ENCODE results near the gene DNAJC11.
"Not testable (repeated sequence)": the region's sequence is repeated elsewhere in the genome, so short reads cannot be mapped to it uniquely, and the experiment has no call there.

DNAJC11 gene

DNA sequence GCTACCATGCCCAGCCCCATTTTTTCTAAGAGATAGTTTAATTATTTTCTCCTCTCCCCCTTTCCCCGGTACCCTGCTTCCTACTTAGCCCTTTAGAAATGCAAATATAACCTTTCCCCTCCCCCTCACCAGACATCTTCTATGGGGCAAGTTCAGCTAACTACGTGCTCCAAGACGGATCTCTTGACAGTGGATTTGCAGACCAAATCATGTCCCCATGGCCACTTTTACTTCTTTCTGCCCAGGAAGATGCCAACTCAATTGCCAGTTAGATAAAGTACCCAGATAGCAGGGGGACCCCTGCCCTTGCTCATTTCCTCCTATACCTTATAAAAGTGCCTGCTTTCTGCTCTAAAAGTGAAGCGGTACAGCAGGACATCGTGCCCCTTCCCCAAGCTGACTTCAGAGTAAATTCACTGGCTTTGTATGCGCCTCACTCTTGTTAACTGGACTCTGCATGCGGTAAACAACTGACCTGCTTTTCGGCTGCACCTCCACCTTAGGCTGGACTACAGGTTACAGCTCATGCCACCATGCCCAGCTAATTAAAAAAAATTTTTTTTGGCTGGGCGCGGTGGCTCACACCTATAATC, 7.4 kb downstream of the DNAJC11 start:
- no peak for DNase-seq (ENCODE audit: low spot score)

DNA sequence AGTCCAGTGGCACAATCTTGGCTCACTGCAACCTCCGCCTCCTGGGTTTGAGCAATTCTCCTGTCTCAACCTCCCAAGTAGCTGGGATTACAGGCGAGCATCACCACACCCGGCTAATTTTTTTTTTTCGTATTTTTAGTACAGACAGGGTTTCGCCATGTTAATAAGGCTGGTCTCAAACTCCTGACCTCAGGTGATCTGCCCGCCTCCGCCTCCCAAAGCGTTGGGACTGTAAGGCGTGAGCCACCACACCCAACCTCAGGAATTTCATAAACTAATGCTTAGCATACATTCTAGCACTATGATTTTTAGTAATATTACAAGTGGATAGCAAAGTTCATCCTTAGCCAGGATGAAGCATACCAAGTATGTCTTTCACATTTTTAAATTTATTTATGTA, 8.7 kb downstream of the DNAJC11 start:
- DNase-seq (ENCODE audit: low spot score), result no peak

DNA sequence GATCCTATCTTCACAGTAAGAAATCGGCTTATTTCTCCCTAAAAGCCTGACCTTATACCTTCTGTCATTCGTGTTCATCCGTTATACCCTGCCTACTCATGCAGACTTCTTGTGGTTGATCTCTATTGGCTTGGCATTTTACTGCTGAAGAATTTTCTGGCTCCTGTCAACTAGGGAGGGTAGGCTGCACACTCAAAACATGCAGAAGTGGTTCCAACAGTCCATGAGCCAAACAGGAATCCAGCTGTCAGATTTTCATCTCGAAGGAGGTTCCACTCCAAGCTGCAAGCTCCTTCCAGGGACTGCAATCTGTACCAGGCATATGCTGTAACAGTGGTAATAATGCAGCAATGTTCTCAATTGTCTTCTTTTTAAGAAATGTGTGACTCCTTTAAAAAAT, 10.1 kb downstream of the DNAJC11 start:
- no peak for DNase-seq (ENCODE audit: low spot score)

DNA sequence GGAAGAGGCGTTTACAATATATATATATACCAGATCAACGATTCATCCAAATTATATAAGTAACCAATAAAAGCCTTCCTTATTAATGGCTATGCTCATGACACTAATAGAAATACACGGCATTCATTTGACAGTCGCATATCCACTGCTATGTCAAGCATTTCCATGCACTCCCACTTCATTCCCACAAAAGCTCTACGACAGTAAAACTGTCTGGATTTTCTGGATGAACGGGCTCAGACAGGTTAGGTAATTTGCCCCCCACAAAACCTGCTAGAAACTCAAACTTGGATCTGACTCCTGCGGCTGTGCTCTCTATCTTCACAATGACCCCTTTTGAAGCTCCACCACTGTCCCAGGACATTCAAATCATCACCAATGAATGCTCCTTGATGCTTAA, 11.4 kb downstream of the DNAJC11 start:
- no peak for DNase-seq (ENCODE audit: low spot score)

DNA sequence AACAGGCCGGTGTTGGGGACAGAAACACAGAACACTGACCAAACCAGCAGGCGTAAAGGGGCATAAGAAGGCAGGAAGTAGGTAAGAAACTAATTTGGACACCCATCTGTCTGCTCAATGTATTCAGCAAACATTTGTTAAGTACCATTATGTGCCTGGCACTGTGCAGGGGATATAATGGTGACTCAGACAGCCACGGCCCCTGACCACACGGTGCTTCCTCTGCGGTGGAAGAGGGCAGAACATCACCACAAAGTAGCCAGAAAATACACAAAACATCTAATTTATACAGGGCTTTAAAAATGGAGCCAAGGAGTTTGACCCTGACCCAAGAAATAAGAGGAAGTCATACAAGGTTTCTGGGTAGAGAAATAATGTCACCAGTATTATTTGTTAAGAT, 12.9 kb downstream of the DNAJC11 start:
- DNase-seq (ENCODE audit: low spot score), result no peak

DNA sequence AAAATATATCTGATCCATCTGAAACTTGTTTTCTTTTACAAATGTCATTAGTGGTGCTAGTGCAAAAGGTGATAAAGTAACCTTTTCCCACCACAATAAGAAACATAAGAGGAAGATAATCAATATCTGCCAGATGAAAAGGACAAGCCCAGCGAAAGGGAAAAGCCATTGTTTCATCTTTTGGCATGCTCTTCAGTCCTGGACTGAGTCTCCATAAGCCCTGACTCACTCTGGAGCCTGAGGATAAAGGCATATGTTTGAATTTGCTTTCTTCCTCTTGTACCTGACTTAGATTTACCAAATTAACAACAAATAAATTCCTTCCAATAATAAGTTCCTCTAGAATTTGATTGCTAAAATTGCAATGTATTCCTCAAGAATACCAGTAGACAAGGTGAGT, 13.6 kb downstream of the DNAJC11 start:
- DNase-seq (ENCODE audit: low spot score), result no peak

DNA sequence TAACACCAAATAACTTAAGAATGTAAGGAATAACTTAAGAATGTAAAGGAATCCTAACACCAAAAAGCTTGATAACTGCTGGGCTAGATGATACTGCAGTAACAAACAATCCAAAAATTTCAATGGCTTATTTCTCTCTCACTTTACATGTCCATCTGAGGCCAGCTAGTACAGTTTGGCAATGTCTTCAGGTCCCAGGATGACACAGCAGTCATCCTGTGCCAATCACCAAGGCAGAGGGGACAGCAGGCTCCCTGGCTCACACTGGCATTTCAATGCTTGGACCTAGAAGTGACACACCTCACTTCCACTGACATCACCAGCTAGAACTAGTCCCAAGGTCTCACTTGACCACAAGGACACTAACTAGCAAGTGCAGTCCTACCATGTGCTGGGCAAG, 15.3 kb downstream of the DNAJC11 start:
- no peak for DNase-seq (ENCODE audit: low spot score)

DNA sequence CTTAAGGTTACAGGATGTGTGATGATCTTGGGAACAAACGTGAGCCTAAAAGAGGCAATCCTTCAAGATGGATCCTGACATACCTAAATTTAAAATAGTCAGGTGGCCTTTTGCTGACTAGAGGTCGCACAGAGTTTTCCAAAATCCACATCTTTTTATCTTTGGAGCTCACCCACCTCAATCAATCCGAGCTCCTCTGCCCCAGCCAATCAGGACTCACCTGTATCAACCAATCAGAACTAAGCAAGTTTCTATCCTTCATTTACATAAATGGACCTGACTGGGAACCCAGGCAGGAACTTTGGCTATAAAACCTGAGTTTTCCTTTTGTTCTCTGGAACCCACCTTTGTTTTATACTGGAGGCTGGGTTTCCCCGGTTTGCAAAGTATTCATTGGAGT, 16.2 kb downstream of the DNAJC11 start:
- DNase-seq (ENCODE audit: low spot score), result no peak

DNA sequence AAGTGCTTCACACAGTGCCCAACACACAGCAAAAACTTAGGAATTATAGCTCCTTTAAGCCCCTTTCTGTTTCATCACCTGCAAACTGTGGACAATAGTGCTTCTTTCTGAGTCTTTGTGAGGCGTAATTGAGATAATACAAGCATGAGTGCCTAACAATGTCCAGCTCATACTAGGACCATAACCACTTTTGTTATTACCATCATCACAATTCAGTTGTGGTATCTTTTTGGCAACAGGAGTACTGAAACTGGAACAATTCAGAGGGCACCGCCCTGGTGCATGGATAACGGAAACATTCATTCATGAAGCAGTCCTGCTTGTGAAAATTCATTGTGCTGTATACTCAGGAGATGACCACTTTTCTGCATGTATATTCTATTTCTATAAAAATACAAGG, 18.2 kb downstream of the DNAJC11 start:
- no peak for DNase-seq (ENCODE audit: low spot score)

DNA sequence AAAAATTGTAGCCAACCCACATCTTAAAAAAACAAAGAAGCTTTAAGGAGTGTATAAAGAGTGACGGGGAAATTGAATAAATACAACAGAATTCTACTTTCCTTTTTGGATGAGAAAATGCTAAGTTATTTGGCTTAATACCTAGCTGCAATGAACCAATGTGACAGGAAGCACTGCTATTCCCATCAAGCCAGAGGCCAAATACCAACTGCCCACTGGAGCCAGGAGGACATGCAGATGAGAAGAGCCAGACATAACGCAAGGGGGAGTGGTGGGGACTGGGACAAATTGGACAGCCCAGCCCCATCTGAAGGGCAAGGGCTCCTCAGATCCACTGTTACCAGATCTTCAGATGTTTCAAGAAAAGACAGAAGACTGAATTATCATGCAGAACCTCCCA, 25.7 kb downstream of the DNAJC11 start:
- DNase-seq (ENCODE audit: low spot score), result no peak

DNA sequence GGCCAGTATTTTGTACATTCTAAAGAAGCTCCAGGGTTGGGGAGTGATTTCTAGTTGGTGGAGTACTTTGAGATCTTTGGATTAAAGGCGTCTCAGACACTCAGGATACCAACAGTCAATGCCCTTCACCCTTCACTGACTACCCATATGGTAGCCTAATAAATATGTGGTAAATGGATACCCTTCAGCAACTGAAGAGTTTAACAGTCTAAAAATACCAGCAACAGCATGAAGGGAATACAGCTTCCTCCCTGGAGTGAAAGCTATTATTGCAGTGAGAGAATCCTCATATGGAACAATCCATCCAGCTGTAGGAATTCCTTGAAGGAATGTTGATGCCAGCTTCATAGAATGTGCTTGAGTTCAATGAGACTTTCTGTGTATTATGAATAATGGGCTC, 26.8 kb downstream of the DNAJC11 start:
- DNase-seq (ENCODE audit: low spot score), result no peak

DNA sequence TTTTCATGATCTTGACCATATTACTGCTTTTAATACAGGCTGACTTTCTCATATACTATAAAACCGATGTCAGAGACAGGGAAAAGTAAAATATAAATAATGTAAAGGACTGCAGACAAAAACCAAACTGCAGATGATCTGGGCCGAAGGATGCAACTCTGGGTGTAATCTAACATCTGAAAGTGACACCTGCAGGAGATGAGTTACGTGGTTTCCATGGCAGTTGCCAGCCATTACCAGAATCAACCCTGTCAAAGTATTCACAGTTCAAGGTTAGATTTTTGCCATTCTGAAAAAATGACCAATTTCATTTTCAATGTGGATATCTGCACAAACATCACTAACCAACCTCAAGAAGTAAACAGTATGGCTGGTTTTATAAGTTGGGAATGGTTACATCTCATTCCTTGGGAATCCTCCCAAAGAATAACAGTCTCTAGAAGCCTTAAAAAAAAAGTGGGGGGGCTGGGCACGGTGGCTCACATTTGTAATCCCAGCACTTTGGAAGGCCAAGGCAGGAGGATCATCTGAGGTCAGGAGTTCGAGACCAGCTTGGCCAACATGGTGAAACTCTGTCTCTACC, 27.7 kb downstream of the DNAJC11 start:
- DNase-seq (ENCODE audit: low spot score), result no peak

DNA sequence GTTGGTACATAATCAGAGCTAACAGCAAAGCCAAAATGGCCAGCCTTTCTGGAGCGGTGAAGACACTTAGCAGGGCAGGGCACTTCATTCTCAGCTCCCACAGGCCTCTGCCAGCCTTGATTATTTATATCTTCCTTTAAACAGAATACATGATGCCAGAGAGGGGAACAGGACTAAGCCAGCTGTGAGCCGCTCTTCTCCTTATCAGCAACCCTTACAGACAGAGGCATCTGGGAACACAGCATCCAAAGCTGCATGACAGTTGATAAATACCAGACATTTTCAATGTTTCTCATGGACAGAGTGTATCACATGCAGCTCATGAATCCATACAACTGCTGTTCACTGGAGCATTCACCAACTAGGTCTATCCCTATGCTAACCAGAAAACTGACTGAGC, 29.1 kb downstream of the DNAJC11 start:
- no peak for DNase-seq (ENCODE audit: low spot score)

DNA sequence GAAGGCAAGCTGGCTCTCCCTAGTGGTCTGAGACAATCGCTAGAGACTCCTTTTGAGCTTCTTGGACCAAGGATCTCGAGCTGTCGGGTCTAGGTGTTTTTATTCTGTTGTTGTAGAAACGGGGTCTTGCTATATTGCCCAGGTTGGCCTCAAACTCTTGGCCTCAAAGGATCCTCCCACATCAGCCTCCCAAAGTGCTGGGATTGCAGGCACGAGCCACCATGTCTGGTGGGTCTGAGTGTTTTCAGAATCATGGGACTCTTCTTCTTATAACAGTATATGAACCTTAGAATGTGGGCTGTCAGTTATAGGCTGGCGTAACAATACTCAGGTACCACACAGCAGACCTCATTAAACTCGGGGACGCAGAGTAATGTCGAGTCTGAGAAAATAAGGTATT, 33.1 kb downstream of the DNAJC11 start:
- no peak for DNase-seq (ENCODE audit: low spot score)

DNA sequence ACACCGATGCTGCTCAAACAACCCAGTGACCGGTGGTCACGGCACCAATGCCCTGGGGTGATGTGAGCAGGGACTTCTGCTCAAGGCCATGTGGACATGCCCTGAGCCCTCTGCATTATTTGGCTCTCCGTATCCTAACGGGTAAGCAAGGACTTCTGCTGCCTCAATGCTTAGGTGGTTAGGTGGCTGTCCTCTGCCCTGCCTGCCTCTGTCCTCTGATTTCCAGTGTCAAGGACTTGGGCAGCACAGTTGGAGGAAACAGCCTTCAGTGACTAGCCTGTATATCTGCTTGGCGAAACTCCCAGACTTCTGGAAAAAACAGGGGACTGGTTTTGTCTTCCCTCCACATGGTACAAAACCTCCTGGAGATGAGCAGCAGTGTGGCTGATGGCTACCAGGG, 34.5 kb downstream of the DNAJC11 start:
- no peak for DNase-seq (ENCODE audit: low spot score)

DNA sequence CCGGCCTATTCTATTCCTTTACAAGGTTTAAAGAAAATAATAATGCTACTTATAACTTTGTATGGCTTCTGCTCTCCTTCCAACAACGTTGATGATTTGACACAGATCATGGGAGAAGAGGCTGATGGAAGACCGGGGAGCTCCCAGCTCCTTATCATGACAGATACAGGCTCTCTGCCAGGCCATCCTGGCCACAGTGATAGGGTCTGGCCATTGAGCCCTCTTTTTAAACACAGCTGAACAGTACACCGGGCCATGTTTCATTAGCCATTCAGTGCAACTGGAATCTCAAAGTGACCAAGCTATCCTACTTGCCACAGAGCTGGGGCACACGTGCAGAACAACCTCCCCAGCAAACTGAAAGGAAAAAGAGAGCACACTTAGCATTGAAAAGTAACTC, 34.9 kb downstream of the DNAJC11 start:
- DNase-seq (ENCODE audit: low spot score), result no peak

DNA sequence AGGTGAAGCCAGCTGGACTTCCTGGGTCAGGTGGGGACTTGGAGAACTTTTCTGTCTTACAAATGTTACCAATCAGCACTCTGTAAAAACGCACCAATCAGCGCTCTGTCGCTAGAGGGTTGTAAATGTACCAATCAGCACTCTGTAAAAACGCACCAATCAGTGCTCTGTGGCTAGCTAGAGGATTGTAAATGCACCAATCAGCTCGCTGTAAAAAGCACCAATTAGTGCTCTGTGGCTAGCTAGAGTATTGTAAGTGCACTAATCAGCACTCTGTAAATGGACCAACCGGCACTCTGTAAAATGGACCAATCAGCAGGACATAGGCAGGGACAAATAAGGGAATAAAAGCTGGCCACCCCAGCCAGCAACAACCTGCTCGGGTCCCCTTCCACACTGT, 39.1 kb downstream of the DNAJC11 start:
- DNase-seq (ENCODE audit: low spot score), result not testable (repeated sequence)

DNA sequence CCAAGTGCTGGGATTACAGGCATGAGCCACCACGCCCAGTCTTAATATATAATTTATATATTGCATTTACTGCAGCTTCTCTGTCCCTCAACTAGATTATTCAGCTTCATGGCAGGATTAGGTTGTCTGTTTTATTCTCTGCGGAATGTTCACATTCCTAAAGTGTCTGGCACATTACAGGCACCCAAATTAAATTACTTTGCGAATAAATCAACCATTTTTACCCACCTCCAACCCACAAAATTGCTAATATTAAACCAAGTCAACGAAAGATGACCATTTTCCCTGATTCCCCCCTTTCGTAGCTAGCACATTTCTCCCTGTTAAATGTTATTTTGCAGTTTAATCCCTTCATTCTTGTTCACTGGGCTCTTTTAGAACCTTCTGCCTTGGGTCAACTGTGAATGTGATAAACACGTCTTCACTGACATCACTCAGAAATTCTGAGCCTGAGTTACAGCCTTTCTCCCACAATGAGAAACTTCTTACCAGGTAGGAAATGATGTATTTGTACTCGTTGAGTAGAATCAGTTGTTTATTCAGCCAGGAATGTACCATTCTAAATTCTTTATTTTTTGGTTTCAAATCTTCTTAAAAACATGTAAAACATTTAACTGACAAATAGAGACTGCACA, 41.1 kb downstream of the DNAJC11 start:
- no peak for DNase-seq (ENCODE audit: low spot score)

DNA sequence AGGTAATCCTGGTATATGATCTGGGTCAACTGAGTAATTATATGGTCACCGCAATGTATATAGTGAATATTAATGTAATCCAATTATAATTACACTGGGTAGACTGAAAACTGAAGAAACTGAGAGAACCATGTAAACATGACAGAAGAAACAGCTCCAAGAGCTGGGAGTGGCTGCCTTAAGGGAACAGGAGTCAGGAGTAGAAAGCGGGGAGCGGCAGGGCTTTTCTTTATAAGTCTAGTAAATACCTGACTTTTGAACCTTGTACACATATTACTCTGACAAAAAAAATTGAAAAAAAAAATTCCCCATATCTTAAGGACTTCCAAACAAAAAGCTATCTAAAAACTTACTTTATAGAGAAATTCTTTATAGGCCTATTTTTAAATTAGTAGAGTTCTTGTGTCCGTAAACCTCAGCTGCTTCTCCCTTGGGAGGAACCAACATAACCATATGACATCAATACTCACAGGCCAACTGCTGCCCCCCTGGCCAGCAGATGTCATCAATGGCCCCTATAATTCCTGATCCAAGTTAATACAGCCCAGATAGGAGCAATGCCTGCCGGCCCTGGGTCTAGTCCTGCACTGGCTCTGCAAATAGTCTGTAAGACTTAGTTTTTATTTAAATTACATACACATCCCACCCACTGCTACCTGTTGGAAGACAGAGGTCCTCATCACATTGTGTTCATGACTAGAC, 43.1 kb downstream of the DNAJC11 start:
- DNase-seq (ENCODE audit: low spot score), result no peak

DNA sequence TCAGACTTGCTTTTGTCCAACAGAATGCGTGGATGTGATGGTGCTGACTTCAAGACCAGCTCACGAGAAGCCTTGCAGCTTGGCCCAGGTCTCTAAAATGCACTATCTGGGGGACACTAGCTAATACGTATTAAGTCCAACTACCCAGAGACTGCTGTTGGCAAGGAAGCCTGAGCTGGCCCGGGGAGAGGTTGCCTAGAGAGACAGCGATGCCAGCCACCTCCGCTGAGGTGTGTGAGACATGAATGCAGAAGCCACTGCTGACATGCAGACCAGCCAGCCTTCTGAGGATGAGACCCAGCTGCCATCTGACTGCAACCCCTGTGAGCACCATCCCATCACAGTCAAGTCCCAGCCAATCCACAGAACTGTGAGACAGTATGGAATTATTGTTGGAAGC, 44.5 kb downstream of the DNAJC11 start:
- no peak for DNase-seq (ENCODE audit: low spot score)

DNA sequence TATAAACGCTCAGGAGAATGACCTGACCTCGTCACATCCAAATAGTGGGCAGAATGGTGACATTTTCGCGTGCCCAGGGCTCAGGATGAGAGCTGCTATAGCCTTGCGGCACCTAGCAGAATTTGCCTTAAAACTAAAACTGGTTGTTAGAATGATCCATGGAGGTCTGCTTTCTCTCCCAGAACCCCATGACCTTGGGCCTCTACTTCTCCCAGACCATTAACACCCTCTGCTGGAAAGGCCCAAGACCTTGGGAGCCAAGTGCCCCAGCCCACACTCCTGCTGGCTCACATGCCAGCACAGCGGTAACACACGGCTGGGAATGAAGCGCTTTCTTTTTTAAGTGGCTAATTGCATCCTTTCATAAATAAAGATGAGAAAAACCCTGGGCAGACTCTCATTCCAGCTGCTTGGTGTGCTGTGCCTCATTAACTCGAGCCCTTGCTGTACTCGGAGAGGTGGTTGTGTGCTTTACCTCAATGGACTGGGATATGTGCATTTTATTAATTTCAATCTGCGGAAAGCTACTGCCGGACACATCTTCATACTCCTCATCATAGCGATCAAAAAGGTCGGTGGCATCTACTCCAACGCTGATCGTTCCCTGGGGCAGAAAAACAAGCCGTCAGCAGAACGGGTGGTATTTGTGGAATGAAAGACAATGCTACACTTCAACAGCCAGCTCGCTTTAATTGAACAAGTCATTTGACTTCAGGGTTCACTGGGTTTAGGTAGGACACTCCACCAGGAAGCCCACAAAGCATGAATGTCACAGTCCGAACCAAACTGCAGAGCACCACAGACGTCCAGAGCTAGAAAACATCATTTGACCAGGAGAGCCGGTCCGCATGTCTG, 48.0 kb downstream of the DNAJC11 start:
- no peak for DNase-seq (ENCODE audit: low spot score)

DNA sequence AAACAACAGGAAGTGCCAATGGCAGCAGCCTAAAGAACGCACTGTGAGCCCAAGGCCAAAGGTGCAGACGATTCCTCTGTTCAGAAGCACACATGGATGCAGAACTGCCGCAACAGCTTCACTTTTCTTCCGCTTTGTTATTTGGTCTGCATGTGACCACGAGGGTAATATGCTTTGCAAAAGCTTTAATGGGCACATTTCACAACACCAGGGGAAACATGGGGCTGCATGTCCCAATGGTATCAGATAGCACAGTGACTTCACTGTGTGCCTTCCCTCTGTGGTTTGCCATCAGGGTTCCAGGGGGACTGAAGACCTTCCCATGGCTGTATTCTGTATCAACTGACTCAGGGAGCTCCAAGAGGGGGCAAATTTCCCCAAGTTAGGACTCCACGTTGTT, 48.6 kb downstream of the DNAJC11 start:
- no peak for DNase-seq (ENCODE audit: low spot score)

DNA sequence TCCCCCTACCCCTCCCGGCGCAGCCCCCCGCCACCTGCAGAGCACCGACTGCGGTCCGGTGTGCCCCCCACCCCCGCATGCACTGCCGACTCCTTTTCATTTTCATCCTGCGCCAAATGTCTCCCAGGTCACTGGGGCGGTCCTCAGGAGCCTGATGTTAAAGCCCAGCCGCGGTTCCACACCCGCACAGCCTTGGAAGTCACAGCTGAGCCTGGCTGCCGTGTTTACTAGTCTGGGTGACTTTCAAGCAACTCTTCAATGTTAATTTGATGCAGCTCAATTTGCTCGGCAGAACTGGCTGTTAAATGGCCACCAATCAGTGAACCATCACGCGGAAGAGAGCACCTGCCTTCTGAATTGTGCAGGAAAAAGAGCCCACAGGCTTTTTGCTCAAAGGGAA, 49.7 kb downstream of the DNAJC11 start:
- DNase-seq (ENCODE audit: low spot score), result no peak

Data from D341Med (cell line).